LoVo (cell line): ENCODE measurements around the gene WDR4.
"Not testable (repeated sequence)": the region's sequence is repeated elsewhere in the genome, so short reads cannot be mapped to it uniquely, and the experiment has no call there.

ENCODE experiments used
- DNase-seq: peaks from one replicate; pipeline ENCODE4 v3.0.0-alpha.2; 2016; ENCODE audit warnings: low spot score

WDR4 gene

DNA sequence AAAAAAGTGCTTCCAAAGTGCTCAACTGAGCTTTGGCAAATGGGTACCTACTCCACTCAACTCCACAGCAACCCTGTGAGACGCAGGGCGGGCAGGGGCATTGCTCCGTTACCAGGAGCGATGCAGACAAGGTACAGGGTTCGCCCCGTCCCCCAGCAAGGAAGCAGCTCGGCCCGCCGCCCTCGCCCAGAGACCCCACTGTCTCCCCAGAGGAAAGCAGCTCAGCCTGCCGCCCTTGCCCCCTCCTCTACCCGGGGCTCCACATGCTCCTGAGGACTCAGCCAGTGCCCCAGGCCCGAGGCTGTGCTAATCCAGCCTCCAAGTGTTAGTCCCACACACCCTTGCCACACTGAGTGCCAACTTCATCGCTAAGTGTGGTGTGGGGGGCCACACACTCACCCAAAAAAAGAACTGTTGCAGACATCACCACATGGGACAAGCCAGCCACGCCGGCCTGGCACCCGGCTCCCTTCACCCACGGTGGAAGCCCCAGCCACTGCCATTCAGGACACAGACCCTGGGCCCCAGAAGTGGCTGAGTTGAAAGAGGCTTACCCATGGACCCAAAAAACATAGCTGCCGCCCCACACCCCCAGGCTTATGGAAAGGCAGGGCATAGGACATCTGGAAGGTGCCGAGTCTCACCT, 26.3 kb downstream of the WDR4 start:
- no peak for DNase-seq

DNA sequence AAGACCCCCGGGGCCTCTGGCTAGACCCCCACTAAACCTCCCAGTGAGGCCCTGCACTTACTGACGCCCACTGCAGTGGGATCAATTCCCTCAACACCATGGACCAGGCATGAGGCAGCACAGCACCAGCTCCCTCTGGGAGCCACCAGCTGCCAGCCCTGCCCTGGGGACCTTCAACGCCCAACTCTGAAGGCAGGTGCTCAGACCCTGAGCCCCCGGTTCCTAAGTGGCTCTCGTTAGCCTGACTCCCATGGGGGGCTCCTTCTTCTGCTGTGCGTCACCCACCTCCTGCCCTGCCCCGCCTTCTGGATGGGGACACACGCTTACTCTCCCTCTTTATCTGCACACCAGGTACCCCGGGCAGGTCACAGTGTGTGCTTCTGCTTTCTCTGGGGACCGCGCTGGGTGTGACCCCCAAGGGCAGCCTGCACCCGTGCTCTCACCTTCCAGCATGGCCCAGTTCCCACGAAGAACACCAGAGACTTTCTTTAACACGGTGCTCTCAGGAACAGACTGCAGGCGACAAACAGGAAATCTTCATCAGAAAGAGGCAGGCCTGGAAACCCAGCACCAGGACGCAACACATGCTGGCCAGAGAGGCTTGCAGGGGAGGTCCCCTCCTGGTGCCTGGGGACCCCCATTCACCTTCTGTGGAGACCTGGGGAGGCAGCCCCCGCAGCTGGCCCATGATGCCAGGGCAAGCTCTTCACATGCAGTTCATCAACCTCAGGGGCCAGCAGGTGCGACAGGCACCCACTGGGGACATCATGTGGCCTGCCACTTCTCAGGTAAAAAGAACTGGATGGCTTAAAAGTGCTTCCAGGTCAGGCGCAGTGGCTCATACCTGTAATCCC, 27.3 kb downstream of the WDR4 start:
- DNase-seq = no peak

DNA sequence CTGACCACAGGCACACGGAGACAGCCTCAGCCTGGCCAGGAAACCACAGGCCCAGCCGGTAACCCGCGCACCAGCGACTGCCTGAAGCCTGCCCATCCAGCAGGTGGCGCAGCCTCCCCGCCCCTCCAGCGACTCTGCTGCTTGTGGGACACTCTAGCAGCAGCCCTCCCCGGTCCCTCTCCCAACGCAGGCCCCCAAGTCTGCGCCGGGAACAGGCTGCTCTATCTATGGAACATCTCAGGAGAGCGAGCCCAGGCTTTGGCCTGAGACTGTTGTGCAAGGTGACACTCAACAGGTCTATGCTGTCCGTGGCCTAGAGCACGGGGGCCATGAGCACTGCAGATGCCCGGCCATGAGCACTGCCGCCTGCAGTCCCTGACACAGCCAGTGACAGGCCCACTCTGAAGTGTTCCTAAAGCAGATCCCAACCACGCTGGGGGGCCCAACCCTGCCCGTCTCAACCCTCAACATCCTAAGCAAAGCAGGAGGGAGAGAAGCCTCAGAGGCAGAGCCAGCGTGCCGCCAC, 28.4 kb downstream of the WDR4 start:
- DNase-seq = no peak

DNA sequence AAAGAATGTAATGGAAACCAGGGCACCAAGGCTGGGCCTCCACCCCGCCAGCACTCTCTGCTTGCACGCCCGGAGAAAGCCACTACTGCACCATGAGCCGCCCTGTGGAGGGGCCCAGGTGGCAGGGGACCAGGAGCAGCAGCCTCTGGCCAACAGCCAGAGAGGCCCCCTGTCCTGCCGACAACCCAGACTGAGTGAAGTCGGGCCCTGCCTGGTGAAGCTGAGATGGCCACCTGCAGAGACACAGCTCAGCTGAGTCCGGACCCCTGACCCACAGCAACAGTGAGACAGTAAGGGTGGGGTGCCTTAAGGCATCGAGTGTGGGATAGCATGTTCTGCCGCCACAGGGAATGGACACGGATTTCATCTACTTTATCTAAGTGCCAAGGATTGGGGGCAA, 28.9 kb downstream of the WDR4 start:
- no peak for DNase-seq

DNA sequence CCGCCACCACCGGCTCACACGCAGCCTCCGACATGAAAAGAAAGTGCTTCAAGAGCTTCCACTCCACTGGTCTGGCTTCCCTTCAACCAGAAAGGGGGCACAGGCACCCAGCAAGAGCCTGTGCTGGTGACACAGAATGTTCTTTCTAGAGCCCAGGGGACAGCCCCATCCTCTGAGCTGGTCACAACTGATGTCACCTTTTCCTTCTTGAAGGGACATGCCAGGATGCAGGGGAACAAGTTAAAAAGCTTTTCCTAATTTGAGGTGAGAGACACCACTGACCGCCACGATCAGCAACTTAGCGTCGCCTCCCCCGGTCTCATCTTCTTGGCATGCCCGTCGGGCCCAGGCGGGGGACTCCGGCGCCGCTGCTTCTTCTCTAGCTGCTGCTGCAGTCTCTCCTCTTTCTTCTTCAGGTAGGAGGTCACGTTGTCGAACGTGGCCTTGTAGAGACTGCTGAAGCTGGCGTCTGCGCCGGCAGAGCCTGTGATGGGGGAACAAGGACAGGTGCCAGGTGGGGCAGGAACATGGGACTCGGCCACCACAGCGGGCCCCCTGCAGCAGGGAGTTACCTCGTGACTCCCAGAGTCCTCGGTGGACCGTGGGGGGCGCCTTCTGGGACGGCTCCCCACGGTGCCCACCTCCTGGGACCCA, 29.5 kb downstream of the WDR4 start:
- DNase-seq = no peak

DNA sequence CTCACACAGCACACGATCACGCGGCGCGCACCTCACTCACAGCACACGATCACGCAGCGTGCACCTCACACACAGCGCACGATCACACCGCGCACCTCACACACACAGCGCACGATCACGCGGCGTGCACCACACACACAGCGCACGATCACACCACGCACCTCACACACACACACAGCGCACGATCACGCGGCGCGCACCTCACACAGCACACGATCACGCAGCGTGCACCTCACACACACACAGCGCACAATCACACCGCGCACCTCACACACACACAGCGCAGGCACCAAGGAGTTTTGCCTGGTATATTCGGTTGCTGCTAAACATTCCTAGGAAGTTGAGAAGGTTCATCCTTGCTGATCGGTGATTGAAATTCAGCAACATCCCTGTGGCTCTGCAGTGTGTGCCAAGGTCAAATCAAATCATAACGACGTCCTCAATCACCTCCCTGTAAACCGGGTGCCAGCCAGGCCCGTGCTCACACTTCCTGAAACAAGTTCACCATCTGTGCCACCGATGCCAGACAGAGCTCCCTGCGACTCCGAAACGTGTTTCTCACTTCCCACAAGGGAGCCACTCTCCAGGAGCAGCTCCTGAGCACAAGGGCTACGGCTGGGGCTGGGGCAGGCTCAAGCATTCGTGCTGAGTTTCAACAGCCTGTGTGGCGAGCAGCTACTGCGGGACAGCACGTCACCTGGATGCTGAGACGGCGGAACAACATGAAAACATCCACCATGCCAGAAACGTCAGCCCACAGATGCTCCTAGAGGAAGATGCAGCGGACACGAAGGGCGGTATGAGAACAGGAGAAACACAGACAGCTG, 30.2 kb downstream of the WDR4 start:
- no peak for DNase-seq

DNA sequence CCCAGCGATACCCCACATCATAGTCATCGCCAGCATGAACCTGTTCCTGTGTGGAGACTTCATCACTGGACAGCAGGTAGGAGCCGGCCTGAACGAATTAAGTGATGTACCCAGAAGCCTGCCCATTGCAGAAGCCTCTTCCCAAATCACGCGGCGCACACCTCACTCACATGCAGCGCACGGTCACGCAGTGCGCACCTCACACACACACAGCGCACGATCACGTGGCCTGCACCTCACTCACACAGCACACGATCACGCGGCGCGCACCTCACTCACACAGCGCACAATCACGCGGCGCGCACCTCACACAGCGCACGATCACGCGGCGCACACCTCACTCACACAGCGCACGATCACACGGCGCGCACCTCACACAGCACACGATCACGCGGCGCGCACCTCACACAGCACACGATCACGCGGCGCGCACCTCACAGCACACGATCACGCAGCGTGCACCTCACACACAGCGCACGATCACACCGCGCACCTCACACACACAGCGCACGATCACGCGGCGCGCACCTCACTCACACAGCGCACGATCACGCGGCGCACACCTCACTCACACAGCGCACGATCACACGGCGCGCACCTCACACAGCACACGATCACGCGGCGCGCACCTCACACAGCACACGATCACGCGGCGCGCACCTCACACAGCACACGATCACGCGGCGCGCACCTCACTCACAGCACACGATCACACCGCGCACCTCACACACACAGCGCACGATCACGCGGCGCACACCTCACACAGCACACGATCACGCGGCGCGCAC, 31.0 kb downstream of the WDR4 start:
- DNase-seq = not testable (repeated sequence)

DNA sequence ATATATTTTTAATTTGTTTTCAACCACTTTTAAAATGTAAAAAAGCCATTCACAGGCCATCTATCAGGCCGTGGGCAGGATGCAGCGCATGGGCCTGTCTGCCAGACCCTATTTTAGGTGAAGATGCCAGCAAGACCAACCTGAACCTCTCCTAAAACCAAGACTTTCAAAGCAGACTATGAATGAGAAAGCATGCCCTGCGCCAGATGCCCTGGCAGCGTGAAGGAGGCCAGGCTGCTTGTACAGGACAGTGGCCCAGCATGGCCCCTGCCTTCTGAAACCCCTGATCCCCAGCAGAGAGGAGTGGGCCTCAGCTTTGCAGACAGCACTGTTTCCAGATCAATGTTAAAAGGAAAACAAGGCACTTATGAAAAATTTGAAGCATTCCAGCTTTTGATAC, 31.6 kb downstream of the WDR4 start:
- DNase-seq = no peak

DNA sequence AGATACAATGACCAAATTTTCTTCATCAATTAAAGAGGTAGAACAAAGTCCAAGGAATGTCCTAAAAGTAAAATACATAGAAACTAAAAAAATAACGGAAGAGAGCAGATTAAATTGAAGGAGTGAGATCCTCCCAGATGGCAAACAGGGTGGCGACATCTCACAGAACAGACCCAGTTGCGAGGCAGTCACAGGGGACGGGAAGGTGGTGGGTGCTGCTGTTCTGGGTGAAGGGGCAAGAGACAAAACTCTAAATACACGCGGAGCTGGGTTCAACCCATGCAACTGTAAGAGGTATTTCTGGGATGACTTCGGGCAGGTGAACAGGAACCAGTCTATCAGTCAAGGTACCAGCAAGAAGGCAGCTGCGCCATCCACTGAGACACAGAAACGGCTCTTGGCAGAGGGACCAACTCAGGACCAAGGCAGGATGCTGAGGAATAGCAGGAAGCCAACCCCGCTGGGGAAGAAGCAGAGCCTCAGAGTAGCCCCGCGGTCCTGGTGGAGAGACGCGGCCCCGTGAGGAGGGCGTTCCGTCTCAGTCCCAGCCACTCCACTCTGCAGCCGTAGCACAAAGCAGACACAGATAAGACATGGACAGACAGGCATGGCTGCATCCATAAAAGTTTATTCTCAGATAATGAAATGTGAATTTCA, 32.2 kb downstream of the WDR4 start:
- DNase-seq = no peak

DNA sequence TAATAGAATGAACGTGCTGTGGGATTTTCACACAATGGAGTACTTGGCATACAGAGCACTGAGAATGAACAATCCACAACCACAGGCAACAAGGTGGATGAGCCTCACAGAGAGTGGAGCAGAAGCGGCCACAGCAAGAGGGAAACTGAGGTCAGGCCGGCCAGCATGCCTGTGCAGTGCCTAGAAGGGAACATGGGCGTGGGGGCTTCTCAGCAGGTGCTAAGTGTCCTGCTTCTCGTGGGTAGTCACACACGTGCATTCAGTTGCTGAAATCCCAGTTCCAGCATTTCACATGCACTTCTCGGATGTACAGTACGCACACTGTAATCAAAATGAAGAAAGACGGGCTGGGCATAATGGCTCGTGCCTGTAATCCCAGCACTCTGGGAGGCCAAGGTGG, 33.1 kb downstream of the WDR4 start:
- no peak for DNase-seq

DNA sequence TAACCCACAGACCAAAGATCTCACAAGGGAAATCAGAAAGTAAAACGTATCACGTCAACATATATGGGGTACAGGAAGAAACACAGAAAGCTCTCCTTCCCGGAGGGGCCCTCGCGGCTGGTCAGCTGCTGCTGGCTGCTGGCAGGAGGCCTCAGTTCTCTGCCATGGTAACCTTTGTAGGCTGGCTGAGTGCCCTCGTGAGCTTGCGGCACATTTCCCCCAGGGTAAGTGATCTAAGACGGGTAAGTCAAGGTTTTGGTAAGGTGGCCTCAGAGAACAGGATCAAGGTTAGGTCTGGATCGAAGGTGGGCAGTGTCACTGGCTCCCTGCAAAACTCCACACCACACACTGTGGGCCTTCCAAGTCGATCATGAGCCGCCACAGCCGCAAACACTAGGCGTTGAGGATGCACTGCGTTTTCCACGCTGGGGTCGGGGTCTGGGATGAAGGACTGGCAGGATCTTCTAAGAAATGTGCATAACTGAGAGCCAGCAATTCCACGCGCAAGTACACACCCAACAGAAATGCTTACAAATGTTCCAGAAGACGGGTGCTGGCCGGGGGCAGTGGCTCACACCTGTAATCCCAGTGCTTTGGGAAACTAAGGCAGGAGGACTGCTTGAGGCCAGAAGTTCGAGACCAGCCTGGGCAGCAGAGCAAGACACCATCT, 33.9 kb downstream of the WDR4 start:
- no peak for DNase-seq

DNA sequence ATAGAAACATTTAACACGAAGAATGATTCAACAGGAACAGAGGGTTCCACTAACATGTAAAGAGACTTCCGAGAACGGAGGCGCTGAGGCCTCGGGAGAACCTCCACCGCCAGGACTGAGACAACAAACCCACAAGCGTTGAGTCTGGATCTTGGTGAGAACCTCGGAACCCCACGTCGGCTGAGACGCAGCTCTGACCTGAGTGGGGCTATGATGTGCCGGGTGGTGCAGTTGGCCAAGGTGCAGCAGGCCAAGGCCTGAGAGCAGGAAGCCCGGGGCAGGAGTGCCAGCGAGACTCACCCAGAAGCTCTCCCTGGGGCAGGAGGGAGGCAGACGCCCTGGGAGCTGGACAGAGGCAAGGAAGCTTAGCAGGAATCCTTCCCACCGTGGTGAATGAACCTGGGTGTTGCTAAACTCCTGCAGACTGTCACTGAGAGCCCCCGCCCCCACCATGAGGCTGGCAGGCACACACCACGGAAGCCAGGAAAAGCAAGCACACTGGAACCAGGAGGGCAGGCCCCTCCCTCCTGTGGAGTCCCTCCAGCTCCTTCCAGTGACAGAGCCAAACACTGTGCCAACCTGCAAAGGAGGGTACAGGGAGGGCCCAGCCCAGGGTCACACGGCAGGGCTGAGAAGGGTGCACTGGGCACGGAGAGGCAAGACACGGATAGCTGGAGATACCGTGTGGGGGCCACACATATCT, 34.8 kb downstream of the WDR4 start:
- no peak for DNase-seq

DNA sequence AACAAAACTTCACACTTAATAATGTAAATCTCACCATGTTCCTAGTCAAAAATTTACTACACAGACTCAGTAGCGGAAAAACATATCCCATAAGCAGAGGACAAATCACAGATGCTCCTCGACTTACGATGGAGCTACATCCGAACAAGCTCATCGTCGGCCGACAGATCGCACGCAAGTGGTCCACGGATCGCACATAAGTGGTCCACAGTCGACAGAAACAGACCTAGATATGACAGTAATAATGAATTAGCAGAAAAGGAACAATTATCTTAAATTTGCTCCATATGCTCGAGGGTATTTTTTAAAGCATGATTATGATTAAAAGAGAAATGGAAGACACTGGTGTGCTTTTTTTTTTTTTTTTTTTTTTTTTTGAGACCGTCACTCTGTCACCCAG, 36.3 kb downstream of the WDR4 start:
- DNase-seq = no peak

DNA sequence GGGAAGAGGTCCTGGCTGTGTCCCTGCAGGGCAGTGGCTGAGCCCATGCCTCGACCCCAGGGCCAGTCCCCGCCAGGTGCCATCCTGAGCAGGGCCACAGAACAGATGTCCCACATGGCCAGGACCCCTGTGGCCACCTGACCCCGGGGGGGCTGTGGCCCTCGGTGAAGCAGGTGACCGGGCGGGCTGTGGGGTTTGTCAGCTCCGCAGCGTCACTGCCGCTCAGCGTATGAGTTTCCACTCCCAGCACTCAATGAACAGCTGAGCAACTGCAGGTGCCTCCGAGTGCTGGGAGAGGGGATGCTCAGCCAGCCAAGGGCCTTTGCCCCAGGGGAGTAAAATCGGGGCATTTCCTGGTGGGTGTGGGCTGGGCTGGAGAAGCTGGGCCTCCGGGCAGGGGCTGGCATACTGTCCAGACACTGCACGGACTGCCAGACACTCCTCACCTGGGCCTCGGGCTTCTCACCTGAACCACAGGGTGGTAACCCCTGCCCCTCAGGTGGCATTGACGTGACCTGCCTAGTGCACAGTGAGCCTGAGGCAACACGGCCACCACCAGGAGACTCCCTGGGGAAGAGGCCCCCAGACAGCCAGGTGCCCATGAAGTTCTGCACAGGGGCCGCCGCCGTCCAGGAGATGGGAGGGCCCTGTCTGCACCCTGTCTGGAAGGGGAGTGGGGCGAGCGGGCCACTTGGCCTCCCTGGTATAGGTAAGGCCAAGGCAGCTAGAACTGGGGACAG, 37.3 kb downstream of the WDR4 start:
- not testable (repeated sequence) for DNase-seq

DNA sequence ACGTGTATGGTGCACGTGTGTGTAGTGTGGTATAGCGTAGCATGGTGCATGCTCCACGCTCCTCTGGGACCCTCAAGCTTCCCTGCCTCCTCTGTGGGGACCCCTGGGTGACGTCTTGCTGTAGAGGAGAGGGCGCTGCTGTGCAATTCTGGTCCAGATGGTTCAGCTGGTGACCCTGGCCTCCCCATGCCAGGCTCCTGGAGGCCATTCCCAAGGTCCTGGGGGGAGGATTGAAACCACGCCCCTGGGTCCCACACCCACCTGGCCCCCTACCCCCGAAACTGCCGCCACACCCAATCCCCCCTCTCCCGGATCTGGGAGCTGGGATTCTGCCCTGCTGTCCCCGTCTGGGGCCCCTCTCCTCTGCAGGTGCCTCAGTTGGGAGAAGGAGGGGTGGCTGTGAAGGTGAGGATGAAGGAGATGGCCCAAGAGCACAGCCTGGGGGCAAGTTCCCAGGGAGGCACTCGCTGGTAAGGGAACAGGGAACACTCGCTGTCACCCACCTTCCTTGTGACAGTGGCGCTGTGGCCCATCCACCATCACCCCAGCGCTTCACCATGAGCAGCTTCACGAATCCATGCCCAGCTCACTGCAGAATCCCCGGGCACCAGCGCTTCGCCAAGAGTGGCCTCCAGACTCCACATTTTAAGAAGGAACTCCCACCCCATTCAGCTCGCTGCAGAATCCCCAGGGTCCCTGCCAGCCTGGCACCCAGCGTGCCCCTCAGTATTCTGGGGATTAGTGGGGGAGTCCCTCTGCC, 38.0 kb downstream of the WDR4 start:
- no peak for DNase-seq

DNA sequence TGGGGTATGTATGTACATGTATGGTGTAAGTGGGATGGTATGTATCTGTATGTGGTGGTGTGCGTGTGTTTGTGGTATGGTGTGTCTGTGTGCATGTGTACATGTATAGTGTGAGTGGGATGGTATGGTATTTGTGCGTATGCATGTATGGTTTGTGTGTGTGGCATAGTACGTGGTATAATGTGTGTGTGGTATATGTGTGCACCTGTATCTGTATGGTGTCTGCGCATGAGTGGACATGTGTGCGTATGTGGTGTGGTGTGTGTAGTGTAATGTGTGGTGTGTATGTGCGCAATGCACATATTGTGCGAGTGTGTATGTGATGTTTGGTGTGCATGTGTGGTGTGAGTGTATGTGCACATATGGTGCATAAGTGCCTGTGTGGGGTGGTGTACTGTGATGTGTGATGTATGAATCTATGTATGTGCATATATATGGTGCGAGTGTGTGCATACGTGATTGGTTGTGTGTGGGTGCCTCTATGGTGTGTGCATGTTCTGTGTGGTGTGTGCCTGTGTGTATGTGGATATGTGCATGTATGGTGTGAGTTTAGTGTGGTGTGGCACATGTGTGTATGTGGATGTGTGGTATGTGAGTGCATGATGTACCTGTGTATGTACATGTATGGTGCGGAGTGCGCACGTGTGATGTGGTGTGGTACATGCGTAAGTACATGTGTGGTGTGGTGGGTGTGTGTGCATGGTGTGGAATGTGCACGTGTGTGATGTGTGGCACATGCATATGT, 38.8 kb downstream of the WDR4 start:
- no peak for DNase-seq
